IMR-90 (cell line): ENCODE measurements around the gene CCDC102B. TPM values are rescaled to one million over a fixed set of nuclear protein-coding genes. Genes with fewer than 3 reads are reported as not detected.

Experiments used
- ATAC-seq: fragments of 200-7000 bp; cut with Tn5 transposase; 2 replicates; pipeline ENCODE4 v1.9.1; 2020; ENCODE audit warnings: low read depth, mild to moderate bottlenecking, moderate library complexity
- BruUV-seq: library from RNA; stranded (reverse); fragments of 400-500 nt; replicated peaks from 2 replicates; lab custom pipeline; 2021; lab: Mats Ljungman, UMichigan
- CTCF ChIA-PET: fragments of 300-600 bp; formaldehyde crosslinking; extraction: SDS; loops from one replicate; lab custom pipeline; 2021; ENCODE audit warnings: antibody characterized with exemption; lab: Yijun Ruan, JAX
- POLR2A ChIA-PET: fragments of 300-600 bp; sonication (Branson Sonifier 250); formaldehyde crosslinking; loops from one replicate; lab custom pipeline; 2022; ENCODE audit warnings: antibody characterized with exemption; ENCODE audit not compliant: unreplicated experiment; lab: Charles Lee
- DNase-seq: peaks from one replicate; pipeline ENCODE4 v3.0.0; 2013
- H2AFZ ChIP-seq: replicated peaks from 2 replicates; pipeline ENCODE3; 2013; ENCODE audit warnings: low read length, mild to moderate bottlenecking; ENCODE audit not compliant: poor library complexity
- H2AK5ac ChIP-seq: 2 replicates; pipeline ENCODE4 v1.6.1; 2013; ENCODE audit warnings: low read depth, low read length, inconsistent platforms
- H2AK9ac ChIP-seq: replicated peaks from 2 replicates; pipeline ENCODE3; 2013; ENCODE audit warnings: mild to moderate bottlenecking, low read depth, low read length, moderate library complexity; ENCODE audit not compliant: poor library complexity
- H2BK120ac ChIP-seq: 2 replicates; pipeline ENCODE4 v1.6.1; 2013; ENCODE audit warnings: low read depth, low read length, inconsistent platforms
- H2BK15ac ChIP-seq: 3 replicates; pipeline ENCODE4 v1.6.1; 2013; ENCODE audit warnings: low read depth, low read length, inconsistent platforms
- H2BK20ac ChIP-seq: 2 replicates; pipeline ENCODE4 v1.6.1; 2013; ENCODE audit warnings: low read depth, mild to moderate bottlenecking, inconsistent platforms, low read length, moderate library complexity
- H2BK5ac ChIP-seq: 2 replicates; pipeline ENCODE4 v1.6.1; 2013; ENCODE audit warnings: mild to moderate bottlenecking, low read depth, low read length, inconsistent platforms; ENCODE audit not compliant: poor library complexity, severe bottlenecking
- H3K14ac ChIP-seq: replicated peaks from 2 replicates; pipeline ENCODE4 v1.6.1; 2013; ENCODE audit warnings: low read depth, low read length, inconsistent platforms
- H3K18ac ChIP-seq: 2 replicates; pipeline ENCODE4 v1.6.1; 2013; ENCODE audit warnings: low read depth, low read length, control low read depth
- H3K23ac ChIP-seq: 2 replicates; pipeline ENCODE4 v1.6.1; 2013; ENCODE audit warnings: low read depth, low read length, inconsistent platforms
- H3K27ac ChIP-seq: 2 replicates; pipeline ENCODE4 v1.5.1; 2013; ENCODE audit warnings: mild to moderate bottlenecking, control low read depth, low read length; ENCODE audit not compliant: insufficient read depth
- H3K27me3 ChIP-seq: 2 replicates; pipeline ENCODE4 v1.6.1; 2013; ENCODE audit warnings: low read length; ENCODE audit not compliant: control insufficient read depth, insufficient read depth
- H3K36me3 ChIP-seq: 2 replicates; pipeline ENCODE4 v1.6.1; 2013; ENCODE audit warnings: low read length, mixed read lengths; ENCODE audit not compliant: control insufficient read depth, insufficient read depth
- H3K4ac ChIP-seq: 2 replicates; pipeline ENCODE4 v1.6.1; 2013; ENCODE audit warnings: low read depth, low read length, inconsistent platforms
- H3K4me1 ChIP-seq: 2 replicates; pipeline ENCODE4 v1.6.1; 2013; ENCODE audit warnings: low read length, mixed read lengths; ENCODE audit not compliant: control insufficient read depth, insufficient read depth
- H3K4me2 ChIP-seq: 2 replicates; pipeline ENCODE4 v1.6.1; 2013; ENCODE audit warnings: low read depth, mild to moderate bottlenecking, control low read depth, low read length, moderate library complexity
- H3K4me3 ChIP-seq: 2 replicates; pipeline ENCODE4 v1.5.1; 2013; ENCODE audit warnings: low read depth, mild to moderate bottlenecking, control low read depth, low read length, moderate library complexity; ENCODE audit not compliant: insufficient read depth
- H3K56ac ChIP-seq: 2 replicates; pipeline ENCODE4 v1.6.1; 2013; ENCODE audit warnings: low read length, inconsistent platforms; ENCODE audit not compliant: insufficient read depth; ENCODE audit errors: extremely low read depth
- H3K79me1 ChIP-seq, 2 experiments: 2 replicates each; pipeline ENCODE4 v1.6.1; 2013; ENCODE audit warnings: low read length in 2 of 2, inconsistent platforms in 1 of 2, low read depth in 1 of 2
- H3K9ac ChIP-seq: 2 replicates; pipeline ENCODE4 v1.6.1; 2013; ENCODE audit warnings: low read depth, low read length, control low read depth
- H3K9me1 ChIP-seq: 2 replicates; pipeline ENCODE4 v1.6.1; 2013; ENCODE audit warnings: low read length, inconsistent platforms; ENCODE audit not compliant: insufficient read depth
- H3K9me3 ChIP-seq: 2 replicates; pipeline ENCODE4 v1.6.1; 2013; ENCODE audit warnings: low read length; ENCODE audit not compliant: control insufficient read depth, insufficient read depth
- H4K20me1 ChIP-seq: 2 replicates; pipeline ENCODE4 v1.6.1; 2013; ENCODE audit warnings: low read length, inconsistent platforms; ENCODE audit not compliant: insufficient read depth
- H4K5ac ChIP-seq: 2 replicates; pipeline ENCODE4 v1.6.1; 2013; ENCODE audit warnings: mild to moderate bottlenecking, low read depth, low read length, control low read depth
- H4K8ac ChIP-seq, 2 experiments: 2 replicates each; pipeline ENCODE4 v1.6.1; 2013; ENCODE audit warnings: low read depth in 2 of 2, low read length in 2 of 2, control low read depth in 1 of 2, inconsistent platforms in 1 of 2
- H4K91ac ChIP-seq: 2 replicates; pipeline ENCODE4 v1.6.1; 2013; ENCODE audit warnings: low read depth, low read length, inconsistent platforms; ENCODE audit not compliant: insufficient read depth
- BHLHE40 ChIP-seq: fragments of 150-350 bp; IDR thresholded peaks from 2 replicates; pipeline ENCODE4 v1.6.1; 2016; ENCODE audit warnings: mild to moderate bottlenecking, low read depth, low read length
- MAZ ChIP-seq: IDR thresholded peaks from 2 replicates; pipeline ENCODE4 v1.6.1; 2012; ENCODE audit warnings: low read depth, mild to moderate bottlenecking, low read length, improper control_type of control experiment, moderate library complexity, borderline replicate concordance
- NFE2L2 ChIP-seq: fragments of 150-350 bp; IDR thresholded peaks from 2 replicates; pipeline ENCODE4 v1.6.1; 2016; ENCODE audit warnings: low read depth, mild to moderate bottlenecking, low read length
- POLR2A ChIP-seq: IDR thresholded peaks from 2 replicates; pipeline ENCODE4 v1.6.1; 2012; ENCODE audit warnings: mild to moderate bottlenecking, low read depth, low read length
- RFX5 ChIP-seq: IDR thresholded peaks from 2 replicates; pipeline ENCODE4 v1.8.0; 2012; ENCODE audit warnings: low read depth, mild to moderate bottlenecking, low read length, moderate library complexity
- WGBS, 2 experiments: methylation state at CpG; one replicate each; pipeline versions ENCODE4 v1.1.5 to v1.1.7; 2013; ENCODE audit warnings: missing lambda C conversion rate in 2 of 2; ENCODE audit not compliant: insufficient read length in 1 of 2; ENCODE audit errors: extremely low coverage in 2 of 2; 5-methylcytosine and 5-hydroxymethylcytosine counted together
- dilution Hi-C: fragments of 300-500 bp; cut with HindIII; formaldehyde crosslinking; loops from one replicate; pipeline ENCODE4 v1.14.3; 2018; ENCODE audit warnings: low sequenced_read_pairs; ENCODE audit not compliant: unreplicated experiment
- in situ Hi-C: fragments of 300-500 bp; cut with MboI; formaldehyde crosslinking; loops from 3 replicates; pipeline ENCODE4 v1.14.3; 2019; ENCODE audit warnings: low sequenced_read_pairs, inconsistent platforms, mixed read lengths
- intact Hi-C: fragments of 100-400 bp; cut with micrococcal nuclease; formaldehyde crosslinking; loops from 2 replicates; pipeline ENCODE4 v1.10.0; 2022
- polyA plus RNA-seq, 3 experiments: library from polyadenylated mRNA; depleted of rRNA; stranded (reverse); fragments of >200 nt; gene quantifications; 2 replicates each; pipeline ENCODE4 v1.2.3, GENCODE V29; 2012; ENCODE audit warnings: low replicate concordance in 1 of 3
- total RNA-seq: library from RNA; depleted of rRNA; stranded (reverse); fragments of >200 nt; gene quantifications from 2 replicates; pipeline ENCODE4 v1.2.3, GENCODE V29; 2012
- TF ChIP-seq, protein P1 (sequence below): fragments of 150-350 bp; IDR thresholded peaks from 2 replicates; pipeline ENCODE4 v1.6.1; 2017; ENCODE audit warnings: mild to moderate bottlenecking, antibody characterized with exemption, low read length, low read depth
- TF ChIP-seq, protein P2 (sequence below): fragments of 150-350 bp; IDR thresholded peaks from 2 replicates; pipeline ENCODE4 v1.6.1; 2016; ENCODE audit warnings: low read depth, mild to moderate bottlenecking, low read length, moderate library complexity, borderline replicate concordance
- TF ChIP-seq, protein P3 (sequence below): conservative IDR thresholded peaks from 2 replicates; pipeline ENCODE4 v1.5.1; 2012; ENCODE audit warnings: mild to moderate bottlenecking, low read depth, low read length, improper control_type of control experiment

CCDC102B gene
- total and polyA plus RNA-seq, 2 of the 4 experiments (the other 2 are of a cell fraction), result 0.54 to 1.4 TPM

DNA sequence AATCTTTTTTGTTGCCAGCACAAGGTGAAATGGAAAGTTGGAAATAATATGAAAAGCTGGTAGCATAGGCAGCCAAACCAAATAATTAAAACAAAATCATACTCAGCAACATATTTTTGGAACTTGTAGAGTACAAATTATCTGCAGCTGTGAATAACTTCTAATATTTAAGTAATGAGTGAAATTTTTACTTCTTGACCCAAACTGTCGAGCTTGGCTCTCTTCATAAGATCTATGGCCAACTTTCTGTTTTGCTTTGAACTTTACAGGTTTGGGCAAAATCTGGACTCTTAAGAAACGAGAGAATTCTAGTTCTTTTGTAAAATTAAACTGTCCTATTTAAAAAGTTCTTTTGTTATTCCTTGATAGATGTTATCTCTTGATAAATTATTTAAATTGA lies 25.6 kb upstream of the CCDC102B start:
- H4K20me1 ChIP-seq, result no peaks in the 10 kb centered on the region
- no peak overlapping the region for H2AK9ac ChIP-seq
- no peak overlapping the region for H2BK20ac ChIP-seq
- DNase-seq, result no peak
- H3K4me3 ChIP-seq, result no peak overlapping the region
- no peak overlapping the region for H3K4me2 ChIP-seq
- WGBS, 2 experiments, result no CpG with 5 or more reads among the region's 2 CpGs
- no peak overlapping the region for H2BK15ac ChIP-seq
- no peaks in the 10 kb centered on the region for H3K9me3 ChIP-seq
- no peaks in the 10 kb centered on the region for H3K9me1 ChIP-seq
- no peak overlapping the region for H3K9ac ChIP-seq
- H2AK5ac ChIP-seq, result no peak overlapping the region
- no peak overlapping the region for H3K56ac ChIP-seq
- H3K23ac ChIP-seq, result no peak overlapping the region
- no peak for ATAC-seq
- H3K27ac ChIP-seq, result no peak overlapping the region
- intact Hi-C loops (no loop called here), dilution Hi-C loops (no loop called here), in situ Hi-C loops (no loop called here)
- H3K4me1 ChIP-seq, result no peaks in the 10 kb centered on the region
- H2AFZ ChIP-seq, result no peak overlapping the region
- CTCF ChIA-PET, result no interaction called here
- H2BK120ac ChIP-seq, result no peak overlapping the region
- H3K36me3 ChIP-seq, result no peaks in the 10 kb centered on the region
- no peak overlapping the region for H4K91ac ChIP-seq
- no peaks in the 10 kb centered on the region for H3K27me3 ChIP-seq
- H3K4ac ChIP-seq, result no peak overlapping the region
- H4K5ac ChIP-seq, result no peak overlapping the region
- POLR2A ChIA-PET, result no interaction called here
- H3K14ac ChIP-seq, result no peak overlapping the region
- no peaks in the 10 kb centered on the region for H3K79me1 ChIP-seq
- H4K8ac ChIP-seq, result no peak overlapping the region
- no peak overlapping the region for H2BK5ac ChIP-seq
- H3K18ac ChIP-seq, result no peak overlapping the region
- BruUV-seq, result no TSS peak
- TF ChIP-seq NFE2L2, result no peak
- no peak for TF ChIP-seq RFX5
- TF ChIP-seq, protein P1, sequence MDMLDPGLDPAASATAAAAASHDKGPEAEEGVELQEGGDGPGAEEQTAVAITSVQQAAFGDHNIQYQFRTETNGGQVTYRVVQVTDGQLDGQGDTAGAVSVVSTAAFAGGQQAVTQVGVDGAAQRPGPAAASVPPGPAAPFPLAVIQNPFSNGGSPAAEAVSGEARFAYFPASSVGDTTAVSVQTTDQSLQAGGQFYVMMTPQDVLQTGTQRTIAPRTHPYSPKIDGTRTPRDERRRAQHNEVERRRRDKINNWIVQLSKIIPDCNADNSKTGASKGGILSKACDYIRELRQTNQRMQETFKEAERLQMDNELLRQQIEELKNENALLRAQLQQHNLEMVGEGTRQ, result no peak
- TF ChIP-seq POLR2A, result no peak
- no peak for TF ChIP-seq BHLHE40
- TF ChIP-seq, protein P2, sequence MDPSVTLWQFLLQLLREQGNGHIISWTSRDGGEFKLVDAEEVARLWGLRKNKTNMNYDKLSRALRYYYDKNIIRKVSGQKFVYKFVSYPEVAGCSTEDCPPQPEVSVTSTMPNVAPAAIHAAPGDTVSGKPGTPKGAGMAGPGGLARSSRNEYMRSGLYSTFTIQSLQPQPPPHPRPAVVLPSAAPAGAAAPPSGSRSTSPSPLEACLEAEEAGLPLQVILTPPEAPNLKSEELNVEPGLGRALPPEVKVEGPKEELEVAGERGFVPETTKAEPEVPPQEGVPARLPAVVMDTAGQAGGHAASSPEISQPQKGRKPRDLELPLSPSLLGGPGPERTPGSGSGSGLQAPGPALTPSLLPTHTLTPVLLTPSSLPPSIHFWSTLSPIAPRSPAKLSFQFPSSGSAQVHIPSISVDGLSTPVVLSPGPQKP, result no peak
- TF ChIP-seq, protein P3, sequence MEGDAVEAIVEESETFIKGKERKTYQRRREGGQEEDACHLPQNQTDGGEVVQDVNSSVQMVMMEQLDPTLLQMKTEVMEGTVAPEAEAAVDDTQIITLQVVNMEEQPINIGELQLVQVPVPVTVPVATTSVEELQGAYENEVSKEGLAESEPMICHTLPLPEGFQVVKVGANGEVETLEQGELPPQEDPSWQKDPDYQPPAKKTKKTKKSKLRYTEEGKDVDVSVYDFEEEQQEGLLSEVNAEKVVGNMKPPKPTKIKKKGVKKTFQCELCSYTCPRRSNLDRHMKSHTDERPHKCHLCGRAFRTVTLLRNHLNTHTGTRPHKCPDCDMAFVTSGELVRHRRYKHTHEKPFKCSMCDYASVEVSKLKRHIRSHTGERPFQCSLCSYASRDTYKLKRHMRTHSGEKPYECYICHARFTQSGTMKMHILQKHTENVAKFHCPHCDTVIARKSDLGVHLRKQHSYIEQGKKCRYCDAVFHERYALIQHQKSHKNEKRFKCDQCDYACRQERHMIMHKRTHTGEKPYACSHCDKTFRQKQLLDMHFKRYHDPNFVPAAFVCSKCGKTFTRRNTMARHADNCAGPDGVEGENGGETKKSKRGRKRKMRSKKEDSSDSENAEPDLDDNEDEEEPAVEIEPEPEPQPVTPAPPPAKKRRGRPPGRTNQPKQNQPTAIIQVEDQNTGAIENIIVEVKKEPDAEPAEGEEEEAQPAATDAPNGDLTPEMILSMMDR, result no peak
- no peak for TF ChIP-seq MAZ
